GM23338 (cell line): ENCODE measurements around the gene ZMYND8. TPM values are rescaled to one million over a fixed set of nuclear protein-coding genes. Genes with fewer than 3 reads are reported as not detected.

ENCODE experiments used
- ATAC-seq: fragments of 200-7000 bp; cut with Tn5 transposase; 3 replicates; pipeline ENCODE4 v1.9.1; 2020
- DNase-seq: peaks from one replicate; pipeline ENCODE4 v3.0.0-alpha.2; 2015; ENCODE audit warnings: low spot score
- H2AFZ ChIP-seq: fragments of 200-600 bp; sonication (generic); 2 replicates; pipeline ENCODE4 v1.8.0; 2016; ENCODE audit warnings: antibody characterized with exemption, mild to moderate bottlenecking, moderate library complexity
- H3F3A ChIP-seq: fragments of 200-600 bp; sonication (generic); replicated peaks from 2 replicates; pipeline ENCODE4 v1.8.0; 2017; ENCODE audit warnings: antibody characterized with exemption, mixed run types, low read depth
- H3K27ac ChIP-seq: fragments of 200-600 bp; sonication (generic); 2 replicates; pipeline ENCODE4 v1.6.1; 2016; ENCODE audit warnings: low read depth
- H3K27me3 ChIP-seq: fragments of 200-600 bp; sonication (generic); 2 replicates; pipeline ENCODE4 v1.8.0; 2016; ENCODE audit warnings: mild to moderate bottlenecking, mixed run types, moderate library complexity; ENCODE audit not compliant: insufficient read depth
- H3K36me3 ChIP-seq: fragments of 200-600 bp; sonication (generic); 2 replicates; pipeline ENCODE4 v1.8.0; 2016; ENCODE audit warnings: mild to moderate bottlenecking; ENCODE audit not compliant: insufficient read depth
- H3K4me1 ChIP-seq: fragments of 200-600 bp; sonication (generic); 2 replicates; pipeline ENCODE4 v1.8.0; 2016; ENCODE audit warnings: mild to moderate bottlenecking, moderate library complexity; ENCODE audit not compliant: insufficient read depth
- H3K4me2 ChIP-seq: fragments of 200-600 bp; sonication (generic); 2 replicates; pipeline ENCODE4 v1.7.1; 2017; ENCODE audit warnings: mixed run types
- H3K4me3 ChIP-seq: fragments of 200-600 bp; sonication (generic); 2 replicates; pipeline ENCODE4 v1.6.1; 2016; ENCODE audit warnings: mixed run types
- H3K79me2 ChIP-seq: fragments of 200-600 bp; sonication (generic); replicated peaks from 2 replicates; pipeline ENCODE4 v1.8.0; 2017; ENCODE audit warnings: mild to moderate bottlenecking; ENCODE audit not compliant: insufficient read depth
- H3K9me2 ChIP-seq: fragments of 200-600 bp; sonication (generic); 2 replicates; pipeline ENCODE4 v1.8.0; 2017; ENCODE audit not compliant: insufficient read depth
- H4K20me1 ChIP-seq: fragments of 200-600 bp; sonication (generic); replicated peaks from 2 replicates; pipeline ENCODE4 v1.8.0; 2017; ENCODE audit warnings: mild to moderate bottlenecking; ENCODE audit not compliant: insufficient read depth
- H3K27ac Mint-ChIP-seq: 2 replicates; pipeline ENCODE4 v1.8.0; 2020; ENCODE audit warnings: inconsistent platforms, mild to moderate bottlenecking, moderate library complexity, mixed read lengths
- H3K27me3 Mint-ChIP-seq: 3 replicates; pipeline ENCODE4 v1.8.0; 2022; ENCODE audit warnings: low read depth, mild to moderate bottlenecking, moderate library complexity, mixed read lengths, inconsistent platforms; ENCODE audit not compliant: insufficient read depth, poor library complexity
- H3K36me3 Mint-ChIP-seq: 3 replicates; pipeline ENCODE4 v1.8.0; 2021; ENCODE audit warnings: low read depth, mild to moderate bottlenecking, inconsistent platforms, moderate library complexity, mixed read lengths
- H3K4me1 Mint-ChIP-seq: 3 replicates; pipeline ENCODE4 v1.8.0; 2020; ENCODE audit warnings: mild to moderate bottlenecking, inconsistent platforms, mixed read lengths
- H3K4me3 Mint-ChIP-seq: 3 replicates; pipeline ENCODE4 v1.8.0; 2021; ENCODE audit warnings: moderate library complexity, mild to moderate bottlenecking, inconsistent platforms, mixed read lengths
- H3K9me3 Mint-ChIP-seq: 3 replicates; pipeline ENCODE4 v1.8.0; 2020; ENCODE audit warnings: moderate library complexity, mild to moderate bottlenecking, inconsistent platforms, mixed read lengths
- CREB1 ChIP-seq: fragments of 250-450 bp; sonication (Bioruptor Pico); IDR thresholded peaks from 2 replicates; pipeline ENCODE4 v1.5.0; 2020; ENCODE audit warnings: low read depth, mild to moderate bottlenecking, moderate library complexity
- CTCF ChIP-seq, 2 experiments: fragments of 200-600 bp in 1 of 2; sonication (generic) in 1 of 2; conservative IDR thresholded peaks; 2 replicates each; pipeline versions ENCODE4 v1.5.1 to v1.6.1; 2016 to 2017; ENCODE audit warnings: antibody characterized with exemption in 2 of 2, low read depth in 2 of 2, mild to moderate bottlenecking in 2 of 2, moderate library complexity in 1 of 2
- ETS1 ChIP-seq: IDR thresholded peaks from 2 replicates; pipeline ENCODE4 v1.6.1; 2016; ENCODE audit warnings: antibody characterized with exemption
- EZH2 ChIP-seq: fragments of 200-600 bp; sonication (generic); IDR thresholded peaks from one replicate; pipeline ENCODE4 v1.8.0; 2017; ENCODE audit warnings: antibody characterized with exemption, mild to moderate bottlenecking, low read depth; ENCODE audit not compliant: unreplicated experiment
- EZH2phosphoT487 ChIP-seq: fragments of 200-600 bp; sonication (generic); IDR thresholded peaks from one replicate; pipeline ENCODE4 v1.8.1; 2018; ENCODE audit warnings: antibody characterized with exemption; ENCODE audit not compliant: unreplicated experiment
- JUNB ChIP-seq: IDR thresholded peaks from one replicate; pipeline ENCODE4 v1.6.1; 2016; ENCODE audit warnings: antibody characterized with exemption; ENCODE audit not compliant: unreplicated experiment
- NANOG ChIP-seq: IDR thresholded peaks from 2 replicates; pipeline ENCODE4 v1.6.1; 2016; ENCODE audit warnings: antibody characterized with exemption, borderline replicate concordance
- POLR2AphosphoS5 ChIP-seq: IDR thresholded peaks from 2 replicates; pipeline ENCODE4 v1.6.1; 2016; ENCODE audit warnings: antibody characterized with exemption, low read depth
- REST ChIP-seq: IDR thresholded peaks from one replicate; pipeline ENCODE4 v1.6.1; 2018; ENCODE audit warnings: antibody characterized with exemption; ENCODE audit not compliant: unreplicated experiment
- STAT1 ChIP-seq: IDR thresholded peaks from one replicate; pipeline ENCODE4 v1.6.1; 2016; ENCODE audit warnings: antibody characterized with exemption; ENCODE audit not compliant: unreplicated experiment
- ZNF114 ChIP-seq: fragments of 250-450 bp; sonication (Bioruptor Pico); IDR thresholded peaks from 2 replicates; pipeline ENCODE4 v1.5.0; 2020; ENCODE audit warnings: mild to moderate bottlenecking, moderate library complexity
- ZNF331 ChIP-seq: fragments of 250-450 bp; sonication (Bioruptor Pico); IDR thresholded peaks from 2 replicates; pipeline ENCODE4 v1.5.0; 2020; ENCODE audit warnings: low read depth, mild to moderate bottlenecking, moderate library complexity
- ZNF462 ChIP-seq: fragments of 250-450 bp; sonication (Bioruptor Pico); IDR thresholded peaks from 2 replicates; pipeline ENCODE4 v1.5.0; 2020; ENCODE audit warnings: mild to moderate bottlenecking, moderate library complexity
- polyA plus RNA-seq: library from polyadenylated mRNA; unstranded; fragments of >200 nt; fragmentation: Nextera tagmentation; extraction: Ambion mirVana; gene quantifications from 2 replicates; pipeline ENCODE4 v1.2.1, GENCODE V29; 2016
- total RNA-seq: library from RNA; depleted of rRNA; stranded (reverse); fragments of >200 nt; shearing (Covaris generic); gene quantifications from 2 replicates; pipeline ENCODE4 v1.2.3, GENCODE V29; 2014

ZMYND8 gene
- total and polyA plus RNA-seq, 2 experiments from 2014 or later = 70.9 to 128 TPM

GRCh38 chr20:47325242-47325641 lies 31.3 kb downstream of the ZMYND8 start:
- no peak for ATAC-seq
- H3K27me3 ChIP-seq = no peaks in the 10 kb centered on the region
- H3K4me3 ChIP-seq = no peak overlapping the region
- peaks cover 8% of the 10 kb centered on the region; the same call in 1 of the 2 replicates for H4K20me1 ChIP-seq
- Mint-ChIP-seq H3K4me3 (no peak overlapping the region; the same call in 2 of the 3 replicates), H3K27ac (peak overlapping the region; percentile 95), H3K9me3 (no peaks in the 10 kb centered on the region), H3K27me3 (peaks cover 29% of the 10 kb centered on the region), H3K4me1 (peaks cover 67% of the 10 kb centered on the region), H3K36me3 (peaks cover 56% of the 10 kb centered on the region)
- H3K4me1 ChIP-seq = peaks cover 67% of the 10 kb centered on the region
- TF ChIP-seq JUNB (no peak), ZNF114 (CRISPR knock-in tag) (no peak), NANOG (no peak), ZNF331 (no peak), CTCF (conservative IDR thresholded peaks at IDR 0.05; ENCODE audit: low read depth in 2 of 2) (no peak), POLR2AphosphoS5 (no peak), STAT1 (no peak), EZH2phosphoT487 (no peak), REST (no peak), ETS1 (no peak), ZNF462 (CRISPR knock-in tag) (no peak), EZH2 (no peak), CREB1 (CRISPR knock-in tag) (no peak)
- H3K4me2 ChIP-seq = no peak overlapping the region
- peaks cover 41% of the 10 kb centered on the region for H3F3A ChIP-seq
- H3K9me2 ChIP-seq = no peaks in the 10 kb centered on the region
- no peak for DNase-seq
- H3K27ac ChIP-seq = peak overlapping the region; percentile 100; the same call in 1 of the 2 replicates
- H2AFZ ChIP-seq = no peak overlapping the region
- H3K79me2 ChIP-seq = peaks cover 97% of the 10 kb centered on the region
- no peaks in the 10 kb centered on the region for H3K36me3 ChIP-seq
